ENCODE data around the gene FBXO46.
"Not testable (repeated sequence)": the region's sequence is repeated elsewhere in the genome, so short reads cannot be mapped to it uniquely, and the experiment has no call there.

GRCh38 chr19:45728683-45729082, 2.0 kb downstream of the FBXO46 start:
- TF ChIP-seq CTCF (tag by site-specific recombination; IDR thresholded peaks at IDR 0.05); PRDM4 (tag by site-specific recombination; IDR thresholded peaks at IDR 0.05); ZBTB6 (tag by site-specific recombination; IDR thresholded peaks at IDR 0.05); ZNF768 (tag by site-specific recombination; IDR thresholded peaks at IDR 0.05); MZF1 (tag by site-specific recombination; IDR thresholded peaks at IDR 0.05; ENCODE audit: borderline replicate concordance); ZNF610 (tag by site-specific recombination; IDR thresholded peaks at IDR 0.05; ENCODE audit: borderline replicate concordance): not testable (repeated sequence)

Data from HEK293 (cell line).